SK-N-SH (cell line): ENCODE measurements around the gene SYT5. TPM values are rescaled to one million over a fixed set of nuclear protein-coding genes. Genes with fewer than 3 reads are reported as not detected.

Experiments used
- CTCF ChIA-PET: fragments of 300-600, 350-600 bp; formaldehyde crosslinking; extraction: SDS; loops from one replicate; lab custom pipeline; 2021; lab: Yijun Ruan, JAX
- POLR2A ChIA-PET: fragments of 350-600 bp; sonication (Branson Sonifier 250); formaldehyde crosslinking; extraction: SDS; loops from one replicate; lab custom pipeline; 2020; ENCODE audit warnings: antibody characterized with exemption, inconsistent platforms; lab: Yijun Ruan, JAX
- DNase-seq: peaks from one replicate; pipeline ENCODE4 v3.0.0; 2012
- H2AFZ ChIP-seq: fragments of 200-600 bp; sonication (generic); 2 replicates; pipeline ENCODE4 v1.8.1; 2016; ENCODE audit warnings: antibody characterized with exemption, mild to moderate bottlenecking, low read depth
- H3F3A ChIP-seq: fragments of 200-600 bp; sonication (generic); replicated peaks from 2 replicates; pipeline ENCODE3; 2016; ENCODE audit warnings: antibody characterized with exemption, mild to moderate bottlenecking; ENCODE audit not compliant: insufficient read depth
- H3K27ac ChIP-seq, 2 experiments: fragments of 200-500 bp in 1 of 2; fragments of 200-600 bp in 1 of 2; sonication (Bioruptor generic) in 1 of 2; sonication (generic), shearing (Covaris generic) in 1 of 2; 2 replicates each; pipeline versions ENCODE4 v1.5.1 to v1.6.1; 2014 to 2016; ENCODE audit warnings: low read depth in 2 of 2, inconsistent platforms in 1 of 2, low read length in 1 of 2, mild to moderate bottlenecking in 1 of 2, mixed read lengths in 1 of 2
- H3K27me3 ChIP-seq: fragments of 200-600 bp; sonication (generic), shearing (Covaris generic); 2 replicates; pipeline ENCODE4 v1.6.1; 2016; ENCODE audit warnings: mixed run types; ENCODE audit not compliant: insufficient read depth
- H3K36me3 ChIP-seq, 2 experiments: fragments of 200-500 bp in 1 of 2; fragments of 200-600 bp in 1 of 2; sonication (Bioruptor generic) in 1 of 2; sonication (generic) in 1 of 2; replicated peaks in 1 of 2; 2 replicates each; pipeline versions ENCODE3 to v1.5.1; 2014 to 2016; ENCODE audit warnings: low read length in 1 of 2, mild to moderate bottlenecking in 1 of 2; ENCODE audit not compliant: insufficient read depth in 2 of 2, control insufficient read depth in 1 of 2
- H3K4me1 ChIP-seq, 2 experiments: fragments of 200-500 bp in 1 of 2; fragments of 200-600 bp in 1 of 2; sonication (Bioruptor generic) in 1 of 2; sonication (generic), shearing (Covaris generic) in 1 of 2; 2 replicates each; pipeline versions ENCODE4 v1.5.1 to v1.6.1; 2014 to 2016; ENCODE audit warnings: low read depth in 1 of 2, low read length in 1 of 2, mixed run types in 1 of 2; ENCODE audit not compliant: insufficient read depth in 2 of 2, control insufficient read depth in 1 of 2
- H3K4me2 ChIP-seq: fragments of 200-600 bp; sonication (generic), shearing (Covaris generic); 2 replicates; pipeline ENCODE4 v1.6.1; 2017; ENCODE audit warnings: mixed run types
- H3K4me3 ChIP-seq, 2 experiments: fragments of 200-500 bp in 1 of 2; fragments of 200-600 bp in 1 of 2; sonication (Bioruptor generic) in 1 of 2; sonication (generic), shearing (Covaris generic) in 1 of 2; 2 replicates each; pipeline versions ENCODE4 v1.5.1 to v1.8.1; 2014 to 2016; ENCODE audit warnings: low read depth in 2 of 2, inconsistent platforms in 1 of 2, low read length in 1 of 2, mild to moderate bottlenecking in 1 of 2, mixed read lengths in 1 of 2, moderate library complexity in 1 of 2
- H3K79me2 ChIP-seq: fragments of 200-600 bp; sonication (generic); 2 replicates; pipeline ENCODE4 v1.8.1; 2017; ENCODE audit warnings: mild to moderate bottlenecking; ENCODE audit not compliant: insufficient read depth
- H3K9ac ChIP-seq: fragments of 200-600 bp; sonication (generic); 2 replicates; pipeline ENCODE4 v1.6.1; 2017; ENCODE audit warnings: mixed run types
- H3K9me2 ChIP-seq: fragments of 200-600 bp; sonication (generic); 2 replicates; pipeline ENCODE4 v1.6.1; 2017; ENCODE audit warnings: mixed run types
- H3K9me3 ChIP-seq: fragments of 200-600 bp; sonication (generic); 2 replicates; pipeline ENCODE4 v1.6.1; 2017; ENCODE audit warnings: mixed run types, mild to moderate bottlenecking, moderate library complexity
- H4K20me1 ChIP-seq: fragments of 200-600 bp; sonication (generic); 2 replicates; pipeline ENCODE4 v1.6.1; 2017; ENCODE audit warnings: mild to moderate bottlenecking, mixed run types; ENCODE audit not compliant: insufficient read depth
- ELF1 ChIP-seq: IDR thresholded peaks from 2 replicates; pipeline ENCODE4 v1.4.0; 2012
- EZH2phosphoT487 ChIP-seq: fragments of 200-600 bp; sonication (generic); IDR thresholded peaks from 2 replicates; pipeline ENCODE4 v1.6.1; 2017; ENCODE audit warnings: low read depth, mixed run types, mild to moderate bottlenecking, antibody characterized with exemption, moderate library complexity, borderline replicate concordance
- FOSL2 ChIP-seq: IDR thresholded peaks from 2 replicates; pipeline ENCODE4 v1.4.0; 2012; ENCODE audit warnings: low read depth, mild to moderate bottlenecking, moderate library complexity, borderline replicate concordance
- FOXM1 ChIP-seq: IDR thresholded peaks from 2 replicates; pipeline ENCODE4 v1.4.0; 2012; ENCODE audit warnings: low read depth, mild to moderate bottlenecking
- GABPA ChIP-seq: IDR thresholded peaks from 2 replicates; pipeline ENCODE4 v1.4.0; 2012; ENCODE audit warnings: low read depth, mild to moderate bottlenecking
- JUND ChIP-seq: IDR thresholded peaks from 2 replicates; pipeline ENCODE4 v1.4.0; 2012
- MEF2A ChIP-seq: IDR thresholded peaks from 2 replicates; pipeline ENCODE4 v1.4.0; 2012; ENCODE audit warnings: low read depth, borderline replicate concordance
- MXI1 ChIP-seq: IDR thresholded peaks from 2 replicates; pipeline ENCODE4 v1.6.1; 2012; ENCODE audit warnings: mild to moderate bottlenecking, low read depth, low read length, improper control_type of control experiment
- NFIC ChIP-seq: IDR thresholded peaks from 2 replicates; pipeline ENCODE4 v1.4.0; 2012; ENCODE audit warnings: borderline replicate concordance
- NRF1 ChIP-seq: IDR thresholded peaks from 2 replicates; pipeline ENCODE4 v1.6.1; 2012; ENCODE audit warnings: low read depth, mild to moderate bottlenecking, low read length
- POLR2AphosphoS5 ChIP-seq: IDR thresholded peaks from 2 replicates; pipeline ENCODE4 v1.6.1; 2012; ENCODE audit warnings: low read depth, low read length
- RCOR1 ChIP-seq: fragments of 150-350 bp; IDR thresholded peaks from 2 replicates; pipeline ENCODE4 v1.6.1; 2017; ENCODE audit warnings: antibody characterized with exemption, low read length
- RFX5 ChIP-seq: IDR thresholded peaks from 2 replicates; pipeline ENCODE4 v1.6.1; 2012; ENCODE audit warnings: mild to moderate bottlenecking, improper control_type of control experiment, low read length
- SIN3A ChIP-seq: IDR thresholded peaks from 2 replicates; pipeline ENCODE4 v1.6.1; 2012; ENCODE audit warnings: low read depth, mild to moderate bottlenecking, low read length, moderate library complexity, borderline replicate concordance
- TCF12 ChIP-seq: IDR thresholded peaks from 2 replicates; pipeline ENCODE4 v1.4.0; 2012
- TEAD4 ChIP-seq: IDR thresholded peaks from 2 replicates; pipeline ENCODE4 v1.4.0; 2012; ENCODE audit warnings: mild to moderate bottlenecking, borderline replicate concordance; ENCODE audit not compliant: insufficient read depth
- WGBS: methylation state at CpG from one replicate; pipeline ENCODE4 v1.1.6; 2017; ENCODE audit warnings: low lambda C conversion rate; 5-methylcytosine and 5-hydroxymethylcytosine counted together
- polyA plus RNA-seq, 3 experiments: library from polyadenylated mRNA; depleted of rRNA; stranded (reverse); fragments of >200 nt; gene quantifications; 2 replicates each; pipeline ENCODE4 v1.2.3, GENCODE V29; 2012
- TF ChIP-seq, protein P1 (sequence below): fragments of 200-600 bp; sonication (generic); IDR thresholded peaks from 2 replicates; pipeline ENCODE4 v1.6.1; 2017; ENCODE audit warnings: antibody characterized with exemption, mild to moderate bottlenecking, moderate library complexity
- TF ChIP-seq, protein P2 (sequence below): IDR thresholded peaks from 2 replicates; pipeline ENCODE4 v1.4.0; 2012; ENCODE audit warnings: low read depth, borderline replicate concordance
- TF ChIP-seq, protein P3 (sequence below): fragments of 150-350 bp; IDR thresholded peaks from 2 replicates; pipeline ENCODE4 v1.6.1; 2016; ENCODE audit warnings: mild to moderate bottlenecking, low read depth, low read length
- TF ChIP-seq, protein P4 (sequence below): fragments of 150-350 bp; IDR thresholded peaks from 2 replicates; pipeline ENCODE4 v1.6.1; 2017; ENCODE audit warnings: antibody characterized with exemption, low read length, low read depth, borderline replicate concordance
- TF ChIP-seq, protein P5 (sequence below): IDR thresholded peaks from 2 replicates; pipeline ENCODE4; 2012
- TF ChIP-seq, protein P6 (sequence below): IDR thresholded peaks from 2 replicates; pipeline ENCODE4 v1.4.0; 2012; ENCODE audit warnings: low read depth, borderline replicate concordance

Gene SYT5
- polyA plus RNA-seq, 1 of the 3 experiments (the other 2 are of a cell fraction), result 0.21 TPM

DNA sequence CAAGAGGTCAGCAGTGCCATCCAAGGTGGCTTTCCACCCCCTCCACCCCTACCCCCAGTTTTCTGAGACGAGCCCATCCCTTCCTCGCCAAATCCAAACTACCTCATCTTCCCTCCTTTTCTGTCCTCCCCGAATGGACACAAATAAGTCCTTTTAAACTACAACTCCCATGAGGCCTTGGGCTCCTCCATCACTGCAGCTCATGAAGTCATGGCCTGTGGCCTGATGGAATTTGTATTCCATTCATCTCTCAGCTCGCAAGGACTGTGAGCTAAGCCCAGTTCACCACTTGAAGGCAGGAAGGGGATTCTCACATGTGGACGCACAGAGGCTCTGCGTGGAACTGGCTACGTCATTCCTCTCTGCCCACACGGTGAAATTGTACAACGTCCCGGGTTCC lies 16.7 kb upstream of the SYT5 start:
- Histone ChIP-seq H3K4me1 (no peaks in the 10 kb centered on the region), H4K20me1 (no peaks in the 10 kb centered on the region), H3F3A (no peaks in the 10 kb centered on the region), H3K27ac (no peak overlapping the region), H3K9me3 (no peaks in the 10 kb centered on the region), H3K9ac (no peak overlapping the region), H3K4me2 (no peak overlapping the region), H3K27me3 (no peaks in the 10 kb centered on the region), H3K79me2 (no peaks in the 10 kb centered on the region), H3K36me3 (no peaks in the 10 kb centered on the region), H3K9me2 (no peaks in the 10 kb centered on the region), H2AFZ (no peak overlapping the region), H3K4me3 (no peak overlapping the region)
- WGBS, result 79% methylated on average over 8 of the region's 10 CpGs
- ChIA-PET POLR2A (no interaction called here), CTCF (interaction anchor here (0.9 kb wide), 1 partner anchor 36 kb away, joined by 4 read pairs; no protein-coding TSS in a partner anchor)
- TF ChIP-seq NFIC (no peak), FOSL2 (no peak), EZH2phosphoT487 (no peak), ELF1 (no peak), TEAD4 (no peak), RFX5 (no peak), POLR2AphosphoS5 (no peak), JUND (no peak), MXI1 (no peak), NRF1 (no peak), GABPA (no peak)
- TF ChIP-seq, protein P1, sequence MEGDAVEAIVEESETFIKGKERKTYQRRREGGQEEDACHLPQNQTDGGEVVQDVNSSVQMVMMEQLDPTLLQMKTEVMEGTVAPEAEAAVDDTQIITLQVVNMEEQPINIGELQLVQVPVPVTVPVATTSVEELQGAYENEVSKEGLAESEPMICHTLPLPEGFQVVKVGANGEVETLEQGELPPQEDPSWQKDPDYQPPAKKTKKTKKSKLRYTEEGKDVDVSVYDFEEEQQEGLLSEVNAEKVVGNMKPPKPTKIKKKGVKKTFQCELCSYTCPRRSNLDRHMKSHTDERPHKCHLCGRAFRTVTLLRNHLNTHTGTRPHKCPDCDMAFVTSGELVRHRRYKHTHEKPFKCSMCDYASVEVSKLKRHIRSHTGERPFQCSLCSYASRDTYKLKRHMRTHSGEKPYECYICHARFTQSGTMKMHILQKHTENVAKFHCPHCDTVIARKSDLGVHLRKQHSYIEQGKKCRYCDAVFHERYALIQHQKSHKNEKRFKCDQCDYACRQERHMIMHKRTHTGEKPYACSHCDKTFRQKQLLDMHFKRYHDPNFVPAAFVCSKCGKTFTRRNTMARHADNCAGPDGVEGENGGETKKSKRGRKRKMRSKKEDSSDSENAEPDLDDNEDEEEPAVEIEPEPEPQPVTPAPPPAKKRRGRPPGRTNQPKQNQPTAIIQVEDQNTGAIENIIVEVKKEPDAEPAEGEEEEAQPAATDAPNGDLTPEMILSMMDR, result no peak
- TF ChIP-seq, protein P2, sequence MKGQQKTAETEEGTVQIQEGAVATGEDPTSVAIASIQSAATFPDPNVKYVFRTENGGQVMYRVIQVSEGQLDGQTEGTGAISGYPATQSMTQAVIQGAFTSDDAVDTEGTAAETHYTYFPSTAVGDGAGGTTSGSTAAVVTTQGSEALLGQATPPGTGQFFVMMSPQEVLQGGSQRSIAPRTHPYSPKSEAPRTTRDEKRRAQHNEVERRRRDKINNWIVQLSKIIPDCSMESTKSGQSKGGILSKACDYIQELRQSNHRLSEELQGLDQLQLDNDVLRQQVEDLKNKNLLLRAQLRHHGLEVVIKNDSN, result no peak
- TF ChIP-seq, protein P3, sequence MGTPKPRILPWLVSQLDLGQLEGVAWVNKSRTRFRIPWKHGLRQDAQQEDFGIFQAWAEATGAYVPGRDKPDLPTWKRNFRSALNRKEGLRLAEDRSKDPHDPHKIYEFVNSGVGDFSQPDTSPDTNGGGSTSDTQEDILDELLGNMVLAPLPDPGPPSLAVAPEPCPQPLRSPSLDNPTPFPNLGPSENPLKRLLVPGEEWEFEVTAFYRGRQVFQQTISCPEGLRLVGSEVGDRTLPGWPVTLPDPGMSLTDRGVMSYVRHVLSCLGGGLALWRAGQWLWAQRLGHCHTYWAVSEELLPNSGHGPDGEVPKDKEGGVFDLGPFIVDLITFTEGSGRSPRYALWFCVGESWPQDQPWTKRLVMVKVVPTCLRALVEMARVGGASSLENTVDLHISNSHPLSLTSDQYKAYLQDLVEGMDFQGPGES, result no peak
- TF ChIP-seq, protein P4, sequence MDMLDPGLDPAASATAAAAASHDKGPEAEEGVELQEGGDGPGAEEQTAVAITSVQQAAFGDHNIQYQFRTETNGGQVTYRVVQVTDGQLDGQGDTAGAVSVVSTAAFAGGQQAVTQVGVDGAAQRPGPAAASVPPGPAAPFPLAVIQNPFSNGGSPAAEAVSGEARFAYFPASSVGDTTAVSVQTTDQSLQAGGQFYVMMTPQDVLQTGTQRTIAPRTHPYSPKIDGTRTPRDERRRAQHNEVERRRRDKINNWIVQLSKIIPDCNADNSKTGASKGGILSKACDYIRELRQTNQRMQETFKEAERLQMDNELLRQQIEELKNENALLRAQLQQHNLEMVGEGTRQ, result no peak
- no peak for DNase-seq

DNA sequence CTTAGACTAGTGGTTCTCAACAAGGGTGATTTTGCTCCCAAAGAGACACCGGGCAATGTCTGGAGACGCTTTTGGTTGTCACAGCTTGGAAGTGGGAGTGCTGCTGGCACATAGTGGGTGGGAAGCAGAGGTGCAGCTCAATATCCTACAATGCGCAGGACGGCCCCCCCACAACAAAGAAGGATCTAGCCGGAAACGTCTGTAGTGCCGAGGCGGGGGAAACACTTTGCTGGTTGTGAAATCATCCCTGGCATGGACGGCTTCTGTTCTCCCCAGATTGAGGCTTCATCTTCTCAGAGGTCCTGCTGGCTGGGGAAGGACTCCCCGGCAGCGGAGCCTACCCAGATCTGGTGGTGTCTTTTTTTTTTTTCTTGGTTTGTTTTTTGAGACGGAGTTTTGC lies 13.4 kb upstream of the SYT5 start:
- Histone ChIP-seq H3K36me3 (no peaks in the 10 kb centered on the region), H3K4me1 (no peaks in the 10 kb centered on the region), H3K4me2 (no peak overlapping the region), H3F3A (no peaks in the 10 kb centered on the region), H3K79me2 (no peaks in the 10 kb centered on the region), H3K9me3 (no peaks in the 10 kb centered on the region), H3K27me3 (no peaks in the 10 kb centered on the region), H3K9ac (no peak overlapping the region), H3K4me3 (no peak overlapping the region), H3K27ac (no peak overlapping the region), H3K9me2 (no peaks in the 10 kb centered on the region), H4K20me1 (no peaks in the 10 kb centered on the region), H2AFZ (no peak overlapping the region)
- POLR2A ChIA-PET, result no interaction called here
- WGBS, result 85% methylated on average over 12 of the region's 12 CpGs
- CTCF ChIA-PET, result interaction anchor here (0.7 to 1.2 kb wide), 2 partner anchors 15 to 52 kb away, joined by 3 read pairs; no protein-coding TSS in a partner anchor
- DNase-seq, result no peak
- TF ChIP-seq, protein P5, sequence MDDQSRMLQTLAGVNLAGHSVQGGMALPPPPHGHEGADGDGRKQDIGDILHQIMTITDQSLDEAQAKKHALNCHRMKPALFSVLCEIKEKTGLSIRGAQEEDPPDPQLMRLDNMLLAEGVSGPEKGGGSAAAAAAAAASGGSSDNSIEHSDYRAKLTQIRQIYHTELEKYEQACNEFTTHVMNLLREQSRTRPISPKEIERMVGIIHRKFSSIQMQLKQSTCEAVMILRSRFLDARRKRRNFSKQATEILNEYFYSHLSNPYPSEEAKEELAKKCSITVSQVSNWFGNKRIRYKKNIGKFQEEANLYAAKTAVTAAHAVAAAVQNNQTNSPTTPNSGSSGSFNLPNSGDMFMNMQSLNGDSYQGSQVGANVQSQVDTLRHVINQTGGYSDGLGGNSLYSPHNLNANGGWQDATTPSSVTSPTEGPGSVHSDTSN, result no peak
- TF ChIP-seq RCOR1 (no peak), FOXM1 (no peak), SIN3A (no peak), TCF12 (no peak), MEF2A (no peak)
- TF ChIP-seq, protein P3, result no peak
- TF ChIP-seq, protein P6, sequence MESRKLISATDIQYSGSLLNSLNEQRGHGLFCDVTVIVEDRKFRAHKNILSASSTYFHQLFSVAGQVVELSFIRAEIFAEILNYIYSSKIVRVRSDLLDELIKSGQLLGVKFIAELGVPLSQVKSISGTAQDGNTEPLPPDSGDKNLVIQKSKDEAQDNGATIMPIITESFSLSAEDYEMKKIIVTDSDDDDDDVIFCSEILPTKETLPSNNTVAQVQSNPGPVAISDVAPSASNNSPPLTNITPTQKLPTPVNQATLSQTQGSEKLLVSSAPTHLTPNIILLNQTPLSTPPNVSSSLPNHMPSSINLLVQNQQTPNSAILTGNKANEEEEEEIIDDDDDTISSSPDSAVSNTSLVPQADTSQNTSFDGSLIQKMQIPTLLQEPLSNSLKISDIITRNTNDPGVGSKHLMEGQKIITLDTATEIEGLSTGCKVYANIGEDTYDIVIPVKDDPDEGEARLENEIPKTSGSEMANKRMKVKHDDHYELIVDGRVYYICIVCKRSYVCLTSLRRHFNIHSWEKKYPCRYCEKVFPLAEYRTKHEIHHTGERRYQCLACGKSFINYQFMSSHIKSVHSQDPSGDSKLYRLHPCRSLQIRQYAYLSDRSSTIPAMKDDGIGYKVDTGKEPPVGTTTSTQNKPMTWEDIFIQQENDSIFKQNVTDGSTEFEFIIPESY, result no peak
